SK-N-SH (cell line): ENCODE measurements around the gene CETN3. TPM values are rescaled to one million over a fixed set of nuclear protein-coding genes. Genes with fewer than 3 reads are reported as not detected.

Experiments used
- CTCF ChIA-PET: fragments of 300-600, 350-600 bp; formaldehyde crosslinking; extraction: SDS; loops from one replicate; lab custom pipeline; 2021; lab: Yijun Ruan, JAX
- POLR2A ChIA-PET: fragments of 350-600 bp; sonication (Branson Sonifier 250); formaldehyde crosslinking; extraction: SDS; loops from one replicate; lab custom pipeline; 2020; ENCODE audit warnings: antibody characterized with exemption, inconsistent platforms; lab: Yijun Ruan, JAX
- DNase-seq: peaks from one replicate; pipeline ENCODE4 v3.0.0; 2012
- H2AFZ ChIP-seq: fragments of 200-600 bp; sonication (generic); 2 replicates; pipeline ENCODE4 v1.8.1; 2016; ENCODE audit warnings: antibody characterized with exemption, mild to moderate bottlenecking, low read depth
- H3F3A ChIP-seq: fragments of 200-600 bp; sonication (generic); replicated peaks from 2 replicates; pipeline ENCODE3; 2016; ENCODE audit warnings: antibody characterized with exemption, mild to moderate bottlenecking; ENCODE audit not compliant: insufficient read depth
- H3K27ac ChIP-seq, 2 experiments: fragments of 200-500 bp in 1 of 2; fragments of 200-600 bp in 1 of 2; sonication (Bioruptor generic) in 1 of 2; sonication (generic), shearing (Covaris generic) in 1 of 2; 2 replicates each; pipeline versions ENCODE4 v1.5.1 to v1.6.1; 2014 to 2016; ENCODE audit warnings: low read depth in 2 of 2, inconsistent platforms in 1 of 2, low read length in 1 of 2, mild to moderate bottlenecking in 1 of 2, mixed read lengths in 1 of 2
- H3K27me3 ChIP-seq: fragments of 200-600 bp; sonication (generic), shearing (Covaris generic); 2 replicates; pipeline ENCODE4 v1.6.1; 2016; ENCODE audit warnings: mixed run types; ENCODE audit not compliant: insufficient read depth
- H3K36me3 ChIP-seq, 2 experiments: fragments of 200-500 bp in 1 of 2; fragments of 200-600 bp in 1 of 2; sonication (Bioruptor generic) in 1 of 2; sonication (generic) in 1 of 2; replicated peaks in 1 of 2; 2 replicates each; pipeline versions ENCODE3 to v1.5.1; 2014 to 2016; ENCODE audit warnings: low read length in 1 of 2, mild to moderate bottlenecking in 1 of 2; ENCODE audit not compliant: insufficient read depth in 2 of 2, control insufficient read depth in 1 of 2
- H3K4me1 ChIP-seq, 2 experiments: fragments of 200-500 bp in 1 of 2; fragments of 200-600 bp in 1 of 2; sonication (Bioruptor generic) in 1 of 2; sonication (generic), shearing (Covaris generic) in 1 of 2; 2 replicates each; pipeline versions ENCODE4 v1.5.1 to v1.6.1; 2014 to 2016; ENCODE audit warnings: low read depth in 1 of 2, low read length in 1 of 2, mixed run types in 1 of 2; ENCODE audit not compliant: insufficient read depth in 2 of 2, control insufficient read depth in 1 of 2
- H3K4me2 ChIP-seq: fragments of 200-600 bp; sonication (generic), shearing (Covaris generic); 2 replicates; pipeline ENCODE4 v1.6.1; 2017; ENCODE audit warnings: mixed run types
- H3K4me3 ChIP-seq, 2 experiments: fragments of 200-500 bp in 1 of 2; fragments of 200-600 bp in 1 of 2; sonication (Bioruptor generic) in 1 of 2; sonication (generic), shearing (Covaris generic) in 1 of 2; 2 replicates each; pipeline versions ENCODE4 v1.5.1 to v1.8.1; 2014 to 2016; ENCODE audit warnings: low read depth in 2 of 2, inconsistent platforms in 1 of 2, low read length in 1 of 2, mild to moderate bottlenecking in 1 of 2, mixed read lengths in 1 of 2, moderate library complexity in 1 of 2
- H3K79me2 ChIP-seq: fragments of 200-600 bp; sonication (generic); 2 replicates; pipeline ENCODE4 v1.8.1; 2017; ENCODE audit warnings: mild to moderate bottlenecking; ENCODE audit not compliant: insufficient read depth
- H3K9ac ChIP-seq: fragments of 200-600 bp; sonication (generic); 2 replicates; pipeline ENCODE4 v1.6.1; 2017; ENCODE audit warnings: mixed run types
- H3K9me2 ChIP-seq: fragments of 200-600 bp; sonication (generic); 2 replicates; pipeline ENCODE4 v1.6.1; 2017; ENCODE audit warnings: mixed run types
- H3K9me3 ChIP-seq: fragments of 200-600 bp; sonication (generic); 2 replicates; pipeline ENCODE4 v1.6.1; 2017; ENCODE audit warnings: mixed run types, mild to moderate bottlenecking, moderate library complexity
- H4K20me1 ChIP-seq: fragments of 200-600 bp; sonication (generic); 2 replicates; pipeline ENCODE4 v1.6.1; 2017; ENCODE audit warnings: mild to moderate bottlenecking, mixed run types; ENCODE audit not compliant: insufficient read depth
- CHD2 ChIP-seq: fragments of 150-350 bp; IDR thresholded peaks from 2 replicates; pipeline ENCODE4 v1.6.1; 2018; ENCODE audit warnings: low read length; ENCODE audit not compliant: partially characterized antibody
- CTCF ChIP-seq: fragments of 200-600 bp; sonication (generic); IDR thresholded peaks from 2 replicates; pipeline ENCODE4 v1.6.1; 2017; ENCODE audit warnings: antibody characterized with exemption, mild to moderate bottlenecking, moderate library complexity
- ELF1 ChIP-seq: IDR thresholded peaks from 2 replicates; pipeline ENCODE4 v1.4.0; 2012
- FOSL2 ChIP-seq: IDR thresholded peaks from 2 replicates; pipeline ENCODE4 v1.4.0; 2012; ENCODE audit warnings: low read depth, mild to moderate bottlenecking, moderate library complexity, borderline replicate concordance
- FOXJ3 ChIP-seq: sonication (generic); formaldehyde crosslinking; IDR thresholded peaks from 2 replicates; pipeline ENCODE4 v1.5.1; 2020; ENCODE audit warnings: mild to moderate bottlenecking, missing genetic modification reagents
- FOXM1 ChIP-seq: IDR thresholded peaks from 2 replicates; pipeline ENCODE4 v1.4.0; 2012; ENCODE audit warnings: low read depth, mild to moderate bottlenecking
- IRF3 ChIP-seq: fragments of 150-350 bp; IDR thresholded peaks from 2 replicates; pipeline ENCODE4 v1.6.1; 2016; ENCODE audit warnings: mild to moderate bottlenecking, low read depth, low read length
- JUND ChIP-seq: IDR thresholded peaks from 2 replicates; pipeline ENCODE4 v1.4.0; 2012
- MAX ChIP-seq: IDR thresholded peaks from 2 replicates; pipeline ENCODE4 v1.4.0; 2012; ENCODE audit warnings: low read depth
- MEF2A ChIP-seq: IDR thresholded peaks from 2 replicates; pipeline ENCODE4 v1.4.0; 2012; ENCODE audit warnings: low read depth, borderline replicate concordance
- NFIC ChIP-seq: IDR thresholded peaks from 2 replicates; pipeline ENCODE4 v1.4.0; 2012; ENCODE audit warnings: borderline replicate concordance
- POLR2AphosphoS5 ChIP-seq: IDR thresholded peaks from 2 replicates; pipeline ENCODE4 v1.6.1; 2012; ENCODE audit warnings: low read depth, low read length
- RAD21 ChIP-seq: IDR thresholded peaks from 2 replicates; pipeline ENCODE4 v1.6.1; 2012; ENCODE audit warnings: mild to moderate bottlenecking, low read length
- RCOR1 ChIP-seq: fragments of 150-350 bp; IDR thresholded peaks from 2 replicates; pipeline ENCODE4 v1.6.1; 2017; ENCODE audit warnings: antibody characterized with exemption, low read length
- RFX5 ChIP-seq: IDR thresholded peaks from 2 replicates; pipeline ENCODE4 v1.6.1; 2012; ENCODE audit warnings: mild to moderate bottlenecking, improper control_type of control experiment, low read length
- RXRA ChIP-seq: IDR thresholded peaks from 2 replicates; pipeline ENCODE4 v1.4.0; 2012; ENCODE audit warnings: low read depth, mild to moderate bottlenecking, borderline replicate concordance
- SMC3 ChIP-seq: IDR thresholded peaks from 2 replicates; pipeline ENCODE4 v1.6.1; 2012; ENCODE audit warnings: low read depth, low read length, improper control_type of control experiment
- TCF12 ChIP-seq: IDR thresholded peaks from 2 replicates; pipeline ENCODE4 v1.4.0; 2012
- USF1 ChIP-seq: IDR thresholded peaks from 2 replicates; pipeline ENCODE4 v1.4.0; 2012; ENCODE audit warnings: low read depth, borderline replicate concordance
- ZBTB33 ChIP-seq: IDR thresholded peaks from 2 replicates; pipeline ENCODE4 v1.4.0; 2012; ENCODE audit warnings: low read depth, borderline replicate concordance
- WGBS: methylation state at CpG from one replicate; pipeline ENCODE4 v1.1.6; 2017; ENCODE audit warnings: low lambda C conversion rate; 5-methylcytosine and 5-hydroxymethylcytosine counted together
- polyA plus RNA-seq, 3 experiments: library from polyadenylated mRNA; depleted of rRNA; stranded (reverse); fragments of >200 nt; gene quantifications; 2 replicates each; pipeline ENCODE4 v1.2.3, GENCODE V29; 2012

Gene CETN3
- polyA plus RNA-seq, 1 of the 3 experiments (the other 2 are of a cell fraction): 3.6 TPM

- TF ChIP-seq MAX (no peak), RXRA (no peak), MEF2A (no peak), RCOR1 (no peak)
Measured at GRCh38 chr5:90406466-90406865, 3.1 kb downstream of the CETN3 start (continued).

GRCh38 chr5:90402521-90403255 lies 6.9 kb downstream of the CETN3 start:
- WGBS: 78% methylated on average over 1 of the region's 1 CpG
- H3K36me3 ChIP-seq: peaks cover 27 to 54% of the 10 kb centered on the region in 2 experiments
- POLR2A ChIA-PET: no interaction called here
- no peak overlapping the region for H2AFZ ChIP-seq
- H3K4me1 ChIP-seq: peaks cover 0 to 10% of the 10 kb centered on the region in 2 experiments; a peak in 2 of 4 replicates
- H3F3A ChIP-seq: no peaks in the 10 kb centered on the region
- no peak overlapping the region for H3K4me3 ChIP-seq
- DNase-seq: no peak
- no peak overlapping the region; a peak in 1 of 4 replicates for H3K27ac ChIP-seq
- H3K27me3 ChIP-seq: no peaks in the 10 kb centered on the region
- no peak overlapping the region for H3K9ac ChIP-seq
- H3K9me3 ChIP-seq: no peaks in the 10 kb centered on the region
- H3K9me2 ChIP-seq: no peaks in the 10 kb centered on the region
- no peak for TF ChIP-seq MEF2A
- TF ChIP-seq CHD2: no peak
- TF ChIP-seq ZBTB33: no peak
- TF ChIP-seq, all 33 proteins: peak for 0
- Histone ChIP-seq H4K20me1 (no peaks in the 10 kb centered on the region), H3K4me2 (no peak overlapping the region), H3K79me2 (0 out of 2 replicates have a peak, but pooled peaks cover 10% of the 10 kb centered on the region)
- CTCF ChIA-PET: interaction anchor here (0.9 kb wide), 1 partner anchor 159 kb away, joined by 3 read pairs; no protein-coding TSS in a partner anchor

- CTCF ChIA-PET: interaction anchor here (3.5 kb wide), 1 partner anchor 13 kb away, joined by 13 read pairs; no protein-coding TSS in a partner anchor
- Histone ChIP-seq H3K4me1 (no peaks in the 10 kb centered on the region), H3K36me3 (peaks cover 12 to 39% of the 10 kb centered on the region in 2 experiments), H3K27ac (no peak overlapping the region), H3K79me2 (no peaks in the 10 kb centered on the region), H3K27me3 (no peaks in the 10 kb centered on the region), H3F3A (no peaks in the 10 kb centered on the region), H3K9ac (no peak overlapping the region), H4K20me1 (no peaks in the 10 kb centered on the region), H2AFZ (no peak overlapping the region), H3K4me2 (no peak overlapping the region), H3K9me2 (no peaks in the 10 kb centered on the region), H3K4me3 (no peak overlapping the region), H3K9me3 (no peaks in the 10 kb centered on the region)
- POLR2A ChIA-PET: no interaction called here
- DNase-seq: no peak
- TF ChIP-seq SMC3 (no peak), USF1 (no peak), POLR2AphosphoS5 (no peak), FOXM1 (no peak), CHD2 (no peak), NFIC (no peak), CTCF (no peak), ELF1 (no peak), RAD21 (no peak), JUND (no peak), FOXJ3 (CRISPR knock-in tag) (no peak), FOSL2 (no peak), MEF2A (no peak), IRF3 (no peak), TCF12 (no peak), RFX5 (no peak), MAX (no peak)
- WGBS: 87% methylated on average over 4 of the region's 4 CpGs
Measured at GRCh38 chr5:90399251-90399650, 10.3 kb downstream of the CETN3 start.
